ENCODE results near the gene RASSF1. TPM values are rescaled to one million over a fixed set of nuclear protein-coding genes. Genes with fewer than 3 reads are reported as not detected.

RASSF1 gene
- total and polyA plus RNA-seq, 2 of the 13 experiments (the other 11 are each of a cell fraction or from before 2014, with no cell fraction given): 10.2 to 27.5 TPM

- no peak for TF ChIP-seq ZNF646 (CRISPR knock-in tag; IDR thresholded peaks at IDR 0.05)
- peak; percentile 54 for TF ChIP-seq NFYC (CRISPR knock-in tag; IDR thresholded peaks at IDR 0.05)
- no peak for TF ChIP-seq ZNF10 (CRISPR knock-in tag; IDR thresholded peaks at IDR 0.05; ENCODE audit: borderline replicate concordance, low read depth)
- no peak for TF ChIP-seq TCF7L2 (IDR thresholded peaks at IDR 0.05; ENCODE audit: low read depth, low read length)
- 0 out of 2 replicates have a peak, but pooled peaks have one; percentile 57 for TF ChIP-seq TOPORS (CRISPR knock-in tag; IDR thresholded peaks at IDR 0.05)
- no peak for TF ChIP-seq SSRP1 (CRISPR knock-in tag; IDR thresholded peaks at IDR 0.05)
- no peak for TF ChIP-seq ZNF660 (CRISPR knock-in tag; IDR thresholded peaks at IDR 0.05; ENCODE audit: borderline replicate concordance, low read depth)
- no peak for TF ChIP-seq PREB (CRISPR knock-in tag; IDR thresholded peaks at IDR 0.05)
- no peak for TF ChIP-seq ZNF30 (CRISPR knock-in tag; IDR thresholded peaks at IDR 0.05)
- TF ChIP-seq PAX8 (CRISPR knock-in tag; IDR thresholded peaks at IDR 0.05; ENCODE audit: borderline replicate concordance): peak; percentile 61; the same call in 1 of the 2 replicates
- TF ChIP-seq AHR (CRISPR knock-in tag; IDR thresholded peaks at IDR 0.05): peak; percentile 78; the same call in 1 of the 2 replicates
- TF ChIP-seq TFAP4 (IDR thresholded peaks at IDR 0.05; ENCODE audit: borderline replicate concordance, low read depth): peak; percentile 46; the same call in 1 of the 2 replicates
- no peak for TF ChIP-seq GPN1 (CRISPR knock-in tag; IDR thresholded peaks at IDR 0.05; ENCODE audit: borderline replicate concordance)
- peak; percentile 79 for TF ChIP-seq RARG (CRISPR knock-in tag; IDR thresholded peaks at IDR 0.05; ENCODE audit: low read depth)
- TF ChIP-seq TBL1XR1 (IDR thresholded peaks at IDR 0.05; ENCODE audit: borderline replicate concordance, low read length, partially characterized antibody): no peak
- TF ChIP-seq ARID4A (CRISPR knock-in tag; IDR thresholded peaks at IDR 0.05; ENCODE audit: borderline replicate concordance): peak; percentile 89
Measured at GRCh38 chr3:50358911-50359759, 18.5 kb upstream of the RASSF1 start, which contains the start of gene TMEM115 (continued).
